CD14-positive monocyte (primary cell): ENCODE measurements around the gene THSD4. TPM values are rescaled to one million over a fixed set of nuclear protein-coding genes. Genes with fewer than 3 reads are reported as not detected.

Experiments used
- DNase-seq, 3 donors: peaks; one replicate each; pipeline ENCODE4 v3.0.0-alpha.2; 2011 to 2022
- H2AFZ ChIP-seq: 2 replicates; pipeline ENCODE4 v1.6.0; 2012; ENCODE audit warnings: mild to moderate bottlenecking, low read depth, low read length, inconsistent platforms; ENCODE audit not compliant: insufficient read depth, poor library complexity, severe bottlenecking
- H3K27ac ChIP-seq, 2 donors: 1 replicate in 1 of 2; 2 replicates in 1 of 2; pipeline ENCODE4 v1.5.1; 2012 to 2013; ENCODE audit warnings: low read length in 2 of 2, control low read depth in 1 of 2, inconsistent platforms in 1 of 2, low read depth in 1 of 2, mild to moderate bottlenecking in 1 of 2
- H3K27me3 ChIP-seq, 2 donors: one replicate each; pipeline versions ENCODE4 v1.6.0 to v1.6.1; 2011 to 2013; ENCODE audit warnings: low read length in 2 of 2; ENCODE audit not compliant: control insufficient read depth in 2 of 2, insufficient read depth in 2 of 2
- H3K36me3 ChIP-seq, 2 donors: replicated peaks in 1 of 2; 1 replicate in 1 of 2; 2 replicates in 1 of 2; pipeline versions ENCODE4 v1.5.1 to v1.6.1; 2012 to 2013; ENCODE audit warnings: low read length in 2 of 2, control low read depth in 1 of 2, inconsistent platforms in 1 of 2, mild to moderate bottlenecking in 1 of 2; ENCODE audit not compliant: insufficient read depth in 2 of 2, control insufficient read depth in 1 of 2
- H3K4me1 ChIP-seq, 2 donors: 1 replicate in 1 of 2; 2 replicates in 1 of 2; pipeline versions ENCODE4 v1.5.1 to v1.6.1; 2012 to 2013; ENCODE audit warnings: low read length in 2 of 2, control low read depth in 1 of 2, inconsistent platforms in 1 of 2, mild to moderate bottlenecking in 1 of 2, moderate library complexity in 1 of 2; ENCODE audit not compliant: insufficient read depth in 2 of 2, control insufficient read depth in 1 of 2
- H3K4me2 ChIP-seq: replicated peaks from 2 replicates; pipeline ENCODE3; 2012; ENCODE audit warnings: low read length, moderate library complexity, mild to moderate bottlenecking; ENCODE audit not compliant: poor library complexity, severe bottlenecking; ENCODE audit errors: extremely low read depth
- H3K4me3 ChIP-seq, 3 experiments: fragments of 200-600 bp in 1 of 3; sonication (generic) in 1 of 3; replicated peaks in 1 of 3; 1 replicate in 2 of 3; 2 replicates in 1 of 3; pipeline ENCODE4 v1.5.1; 2011 to 2013; ENCODE audit warnings: low read length in 3 of 3, mild to moderate bottlenecking in 3 of 3, control low read depth in 2 of 3, low read depth in 2 of 3, inconsistent platforms in 1 of 3, moderate library complexity in 1 of 3
- H3K79me2 ChIP-seq: 2 replicates; pipeline ENCODE4 v1.6.0; 2012; ENCODE audit warnings: mild to moderate bottlenecking, control low read depth, inconsistent platforms, low read length, moderate library complexity; ENCODE audit not compliant: insufficient read depth
- H3K9ac ChIP-seq: 2 replicates; pipeline ENCODE4 v1.6.0; 2017; ENCODE audit warnings: low read length, mild to moderate bottlenecking; ENCODE audit not compliant: insufficient read depth, poor library complexity, severe bottlenecking
- H3K9me3 ChIP-seq, 2 donors: replicated peaks in 1 of 2; 1 replicate in 1 of 2; 2 replicates in 1 of 2; pipeline versions ENCODE4 v1.5.1 to v1.6.1; 2012 to 2013; ENCODE audit warnings: low read length in 2 of 2, control low read depth in 1 of 2; ENCODE audit not compliant: control insufficient read depth in 1 of 2, insufficient read depth in 1 of 2
- H4K20me1 ChIP-seq: 2 replicates; pipeline ENCODE4 v1.6.0; 2012; ENCODE audit warnings: mild to moderate bottlenecking, low read length, control low read depth, moderate library complexity; ENCODE audit not compliant: insufficient read depth
- H3K27ac Mint-ChIP-seq, 7 donors: one replicate each; pipeline ENCODE4 v1.8.0; 2020; ENCODE audit warnings: mild to moderate bottlenecking in 7 of 7, mixed read lengths in 7 of 7, moderate library complexity in 6 of 7, inconsistent platforms in 2 of 7
- H3K27me3 Mint-ChIP-seq, 3 donors: one replicate each; pipeline ENCODE4 v1.8.0; 2021 to 2022; ENCODE audit warnings: low read depth in 3 of 3, mild to moderate bottlenecking in 3 of 3, mixed read lengths in 3 of 3, moderate library complexity in 3 of 3, inconsistent platforms in 1 of 3
- H3K36me3 Mint-ChIP-seq, 2 donors: one replicate each; pipeline ENCODE4 v1.8.0; 2020; ENCODE audit warnings: mixed read lengths in 2 of 2, inconsistent platforms in 1 of 2, mild to moderate bottlenecking in 1 of 2
- H3K4me1 Mint-ChIP-seq: one replicate; pipeline ENCODE4 v1.8.0; 2020; ENCODE audit warnings: mild to moderate bottlenecking, mixed read lengths
- H3K4me3 Mint-ChIP-seq, 2 donors: one replicate each; pipeline ENCODE4 v1.8.0; 2020; ENCODE audit warnings: mild to moderate bottlenecking in 2 of 2, mixed read lengths in 2 of 2, moderate library complexity in 1 of 2
- H3K9me3 Mint-ChIP-seq, 7 donors: one replicate each; pipeline ENCODE4 v1.8.0; 2020 to 2022; ENCODE audit warnings: mixed read lengths in 7 of 7, mild to moderate bottlenecking in 6 of 7, moderate library complexity in 6 of 7, inconsistent platforms in 2 of 7
- WGBS: methylation state at CpG from one replicate; pipeline ENCODE4 v1.1.5; 2013; ENCODE audit warnings: missing lambda C conversion rate; ENCODE audit not compliant: insufficient coverage; 5-methylcytosine and 5-hydroxymethylcytosine counted together
- intact Hi-C, 2 donors: fragments of 100-400 bp; cut with micrococcal nuclease; formaldehyde crosslinking; loops; one replicate each; pipeline versions ENCODE4 v1.15.0 to v1.15.1; 2023
- polyA plus RNA-seq, 3 donors: library from polyadenylated mRNA; depleted of rRNA in 1 of 3; unstranded in 2 of 3; stranded (reverse) in 1 of 3; fragments of 300-500 nt in 2 of 3; fragments of >200 nt in 1 of 3; fragmentation: Illumina TruSeq in 2 of 3; gene quantifications; 1 replicate in 2 of 3; 2 replicates in 1 of 3; pipeline ENCODE4 v1.2.3, GENCODE V29; 2012 to 2021
- TF ChIP-seq, protein P1 (sequence below): fragments of 200-600 bp; IDR thresholded peaks from one replicate; pipeline ENCODE4 v1.8.0; 2022; ENCODE audit warnings: antibody characterized with exemption, mild to moderate bottlenecking

Gene THSD4
- polyA plus RNA-seq, 3 donors = not detected

DNA sequence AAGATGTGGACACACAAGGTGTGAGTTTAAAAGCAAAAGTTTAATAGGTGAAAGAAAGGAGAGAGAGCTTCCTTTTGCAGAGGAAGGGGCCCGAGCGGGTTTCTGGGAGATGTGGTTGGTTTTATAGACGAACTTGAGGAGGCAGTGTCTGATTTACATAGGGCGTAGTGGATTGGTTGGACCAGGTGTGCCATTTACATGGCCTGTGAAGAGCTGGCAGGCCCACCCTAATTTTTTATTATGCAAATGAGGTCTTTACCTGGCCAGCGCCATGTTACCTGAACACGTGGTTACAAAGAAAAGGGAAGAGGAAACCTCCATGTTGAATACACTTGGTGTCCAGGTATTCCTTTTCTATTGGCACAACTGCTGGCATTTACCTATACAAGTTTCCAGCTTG, 42.8 kb upstream of the THSD4 start:
- Histone ChIP-seq H3K9ac (no peak overlapping the region), H3K36me3 (no peaks in the 10 kb centered on the region), H3K27ac (no peak overlapping the region), H3K9me3 (no peaks in the 10 kb centered on the region), H3K79me2 (no peaks in the 10 kb centered on the region), H3K27me3 (no peaks in the 10 kb centered on the region), H2AFZ (no peak overlapping the region), H3K4me3 (no peak overlapping the region), H3K4me2 (no peak overlapping the region), H4K20me1 (no peaks in the 10 kb centered on the region), H3K4me1 (no peaks in the 10 kb centered on the region)
- H3K36me3 Mint-ChIP-seq = no peaks in the 10 kb centered on the region
- WGBS = 97% methylated on average over 4 of the region's 6 CpGs
- TF ChIP-seq, protein P1, sequence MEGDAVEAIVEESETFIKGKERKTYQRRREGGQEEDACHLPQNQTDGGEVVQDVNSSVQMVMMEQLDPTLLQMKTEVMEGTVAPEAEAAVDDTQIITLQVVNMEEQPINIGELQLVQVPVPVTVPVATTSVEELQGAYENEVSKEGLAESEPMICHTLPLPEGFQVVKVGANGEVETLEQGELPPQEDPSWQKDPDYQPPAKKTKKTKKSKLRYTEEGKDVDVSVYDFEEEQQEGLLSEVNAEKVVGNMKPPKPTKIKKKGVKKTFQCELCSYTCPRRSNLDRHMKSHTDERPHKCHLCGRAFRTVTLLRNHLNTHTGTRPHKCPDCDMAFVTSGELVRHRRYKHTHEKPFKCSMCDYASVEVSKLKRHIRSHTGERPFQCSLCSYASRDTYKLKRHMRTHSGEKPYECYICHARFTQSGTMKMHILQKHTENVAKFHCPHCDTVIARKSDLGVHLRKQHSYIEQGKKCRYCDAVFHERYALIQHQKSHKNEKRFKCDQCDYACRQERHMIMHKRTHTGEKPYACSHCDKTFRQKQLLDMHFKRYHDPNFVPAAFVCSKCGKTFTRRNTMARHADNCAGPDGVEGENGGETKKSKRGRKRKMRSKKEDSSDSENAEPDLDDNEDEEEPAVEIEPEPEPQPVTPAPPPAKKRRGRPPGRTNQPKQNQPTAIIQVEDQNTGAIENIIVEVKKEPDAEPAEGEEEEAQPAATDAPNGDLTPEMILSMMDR = no peak
- intact Hi-C loops = no loop called here
- peaks cover 0 to 5% (median 1%) of the 10 kb centered on the region in 3 donors for H3K27me3 Mint-ChIP-seq
- no peaks in the 10 kb centered on the region for H3K4me1 Mint-ChIP-seq
- H3K4me3 Mint-ChIP-seq = no peak overlapping the region
- DNase-seq = no peak
- peak overlapping the region in 1 of 7 donors; percentile 41 for H3K27ac Mint-ChIP-seq
- H3K9me3 Mint-ChIP-seq = peaks cover 0 to 14% (median 5%) of the 10 kb centered on the region in 7 donors

DNA sequence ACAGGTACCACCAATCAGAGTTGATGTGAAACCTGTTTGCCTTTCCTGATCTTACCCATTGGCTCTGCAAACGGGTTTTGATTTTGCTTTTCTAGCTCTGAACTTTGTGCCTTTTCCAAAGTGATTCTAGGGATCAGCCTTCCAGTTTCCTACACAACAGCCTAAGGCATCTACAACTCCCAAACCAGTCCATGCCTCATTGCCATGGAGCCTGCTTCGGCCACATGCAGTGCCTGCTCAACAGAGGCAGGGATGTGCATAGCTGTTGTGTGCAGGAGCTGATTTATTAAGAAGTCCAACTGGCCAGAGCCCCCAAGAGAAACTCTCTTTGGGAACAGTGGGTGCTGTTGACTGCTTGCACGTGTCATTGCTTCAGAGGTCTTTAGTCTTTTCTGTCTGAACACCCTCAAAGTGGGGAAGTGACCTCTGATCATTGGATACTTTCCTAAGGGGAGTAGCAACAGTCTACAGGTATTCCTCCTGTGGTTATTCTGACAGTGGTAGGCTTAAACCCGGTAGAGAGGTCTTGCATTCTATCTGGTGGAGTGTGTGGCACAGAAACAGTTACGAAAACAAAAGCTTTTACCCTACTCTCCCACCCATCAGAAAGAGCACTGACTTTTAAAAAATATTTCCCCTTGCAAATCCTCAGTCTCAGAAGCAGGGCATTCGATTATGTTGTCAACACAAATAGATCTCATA, 36.6 kb upstream of the THSD4 start:
- no peaks in the 10 kb centered on the region for H3K79me2 ChIP-seq
- no peaks in the 10 kb centered on the region for H4K20me1 ChIP-seq
- H3K27me3 ChIP-seq = no peaks in the 10 kb centered on the region
- H3K9ac ChIP-seq = no peak overlapping the region
- Mint-ChIP-seq H3K9me3 (peaks cover 0 to 7% (median 3%) of the 10 kb centered on the region in 7 donors), H3K27me3 (peaks cover 4 to 9% (median 4%) of the 10 kb centered on the region in 3 donors), H3K27ac (no peak overlapping the region), H3K4me1 (no peaks in the 10 kb centered on the region), H3K4me3 (no peak overlapping the region), H3K36me3 (no peaks in the 10 kb centered on the region)
- H2AFZ ChIP-seq = no peak overlapping the region
- TF ChIP-seq, protein P1 = no peak
- no peak overlapping the region for H3K4me3 ChIP-seq
- H3K27ac ChIP-seq = no peak overlapping the region
- no peaks in the 10 kb centered on the region for H3K36me3 ChIP-seq
- no peak overlapping the region for H3K4me2 ChIP-seq
- WGBS = 58% methylated on average over 2 of the region's 6 CpGs
- no peaks in the 10 kb centered on the region for H3K9me3 ChIP-seq
- intact Hi-C loops = no loop called here
- DNase-seq = no peak
- H3K4me1 ChIP-seq = no peaks in the 10 kb centered on the region
